Calu3 (cell line): ENCODE results near the gene RBM15B. TPM values are rescaled to one million over a fixed set of nuclear protein-coding genes. Genes with fewer than 3 reads are reported as not detected.
A peak's percentile ranks its signal among the peaks of the same experiment; 100 is the strongest.
"Not testable (repeated sequence)": the region's sequence is repeated elsewhere in the genome, so short reads cannot be mapped to it uniquely, and the experiment has no call there.

Experiments
- BruUV-seq: library from RNA; stranded (reverse); fragments of 400-500 nt; replicated peaks from 2 replicates; lab custom pipeline; 2021; lab: Mats Ljungman, UMichigan
- CTCF ChIA-PET: fragments of 300-600 bp; sonication (Branson Sonifier 250); formaldehyde crosslinking; loops from one replicate; lab custom pipeline; 2022; ENCODE audit warnings: antibody characterized with exemption; lab: Charles Lee
- DNase-seq: peaks from one replicate; pipeline ENCODE4 v3.0.0; 2022
- H3K27ac Mint-ChIP-seq: one replicate; pipeline ENCODE4 v1.8.0; 2022; ENCODE audit warnings: mixed read lengths; ENCODE audit not compliant: unreplicated experiment
- H3K27me3 Mint-ChIP-seq: one replicate; pipeline ENCODE4 v1.8.0; 2022; ENCODE audit warnings: mixed read lengths; ENCODE audit not compliant: unreplicated experiment
- H3K36me3 Mint-ChIP-seq: one replicate; pipeline ENCODE4 v1.8.0; 2022; ENCODE audit warnings: mild to moderate bottlenecking, moderate library complexity, mixed read lengths; ENCODE audit not compliant: insufficient read depth, unreplicated experiment
- H3K4me1 Mint-ChIP-seq: one replicate; pipeline ENCODE4 v1.8.0; 2022; ENCODE audit warnings: mild to moderate bottlenecking, low read depth, mixed read lengths; ENCODE audit not compliant: unreplicated experiment
- H3K4me3 Mint-ChIP-seq: one replicate; pipeline ENCODE4 v1.8.0; 2022; ENCODE audit warnings: mild to moderate bottlenecking, low read depth, moderate library complexity, mixed read lengths; ENCODE audit not compliant: unreplicated experiment
- H3K9me3 Mint-ChIP-seq: one replicate; pipeline ENCODE4 v1.8.0; 2022; ENCODE audit warnings: low read depth, mixed read lengths; ENCODE audit not compliant: unreplicated experiment
- CTCF ChIP-seq: fragments of 200-600 bp; IDR thresholded peaks from one replicate; pipeline ENCODE4 v1.8.0; 2022; ENCODE audit warnings: antibody characterized with exemption; ENCODE audit not compliant: unreplicated experiment
- intact Hi-C: fragments of 100-400 bp; cut with micrococcal nuclease; formaldehyde crosslinking; loops from one replicate; pipeline ENCODE4 v1.10.0; 2022; ENCODE audit not compliant: unreplicated experiment
- total RNA-seq: library from RNA; stranded (reverse); gene quantifications from 2 replicates; pipeline ENCODE4 v1.2.3, GENCODE V29; 2022

Gene RBM15B
- total RNA-seq, 1 experiment from 2014 or later, result 43.8 TPM

DNA sequence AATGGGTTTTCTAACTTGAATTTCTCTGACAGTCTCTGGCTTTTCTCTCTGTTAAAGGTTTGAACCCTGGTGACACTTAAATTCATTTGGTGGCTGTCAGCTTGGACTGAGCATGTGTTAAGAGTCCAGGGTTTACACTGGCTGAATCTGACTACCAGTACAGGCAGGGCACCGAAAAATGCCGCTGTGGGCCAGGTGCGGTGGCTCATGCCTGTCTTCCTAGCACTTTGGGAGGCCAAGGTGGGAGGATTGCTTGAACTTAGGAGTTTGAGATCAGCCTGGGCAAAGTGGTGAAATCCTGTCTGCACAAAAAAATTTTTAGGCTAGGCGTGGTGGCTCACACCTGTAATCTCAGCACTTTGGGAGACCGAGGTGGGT is 4.2 kb upstream of the RBM15B start:
- peak overlapping the region; percentile 99 for H3K27ac Mint-ChIP-seq
- H3K9me3 Mint-ChIP-seq, result no peaks in the 10 kb centered on the region
- H3K4me1 Mint-ChIP-seq, result peaks cover 32% of the 10 kb centered on the region
- intact Hi-C loops, result loop anchor here (5.0 kb wide), 1 partner anchor 770 kb away; the partner anchor contains the start of gene MAPKAPK3
- H3K27me3 Mint-ChIP-seq, result no peaks in the 10 kb centered on the region
- CTCF ChIA-PET, result no interaction called here
- peaks cover 78% of the 10 kb centered on the region for H3K36me3 Mint-ChIP-seq
- peak overlapping the region; percentile 93 for H3K4me3 Mint-ChIP-seq
- DNase-seq, result no peak
- no TSS peak for BruUV-seq
- TF ChIP-seq CTCF, result no peak

GRCh38 chr3:51387281-51387680 is 3.8 kb upstream of the RBM15B start:
- H3K27me3 Mint-ChIP-seq, CTCF ChIA-PET, H3K9me3 Mint-ChIP-seq, DNase-seq, BruUV-seq: not testable (repeated sequence)
- H3K27ac Mint-ChIP-seq, result peak overlapping the region; percentile 77
- peak overlapping the region; percentile 93 for H3K4me3 Mint-ChIP-seq
- peaks cover 32% of the 10 kb centered on the region for H3K4me1 Mint-ChIP-seq
- intact Hi-C loops, result loop anchor here (5.0 kb wide), 1 partner anchor 770 kb away; the partner anchor contains the start of gene MAPKAPK3
- H3K36me3 Mint-ChIP-seq, result peaks cover 82% of the 10 kb centered on the region

- peaks cover 39% of the 10 kb centered on the region for H3K4me1 Mint-ChIP-seq
- H3K4me3 Mint-ChIP-seq, result peak overlapping the region; percentile 93
- no TSS peak for BruUV-seq
- H3K27me3 Mint-ChIP-seq, result no peaks in the 10 kb centered on the region
- CTCF ChIA-PET, result interaction anchor here (0.5 to 1.7 kb wide), 6 partner anchors 8 to 1044 kb away, joined by 3 to 9 read pairs (median 4); no protein-coding TSS in a partner anchor
- H3K27ac Mint-ChIP-seq, result peak overlapping the region; percentile 77
- no peaks in the 10 kb centered on the region for H3K9me3 Mint-ChIP-seq
- TF ChIP-seq CTCF, result peak; percentile 33
- H3K36me3 Mint-ChIP-seq, result peaks cover 94% of the 10 kb centered on the region
- DNase-seq, result peak; percentile 85
- intact Hi-C loops, result loop anchor here (5.0 kb wide), 1 partner anchor 771 kb away; the partner anchor contains the start of gene MAPKAPK3
Measured at GRCh38 chr3:51388286-51389029, 2.6 kb upstream of the RBM15B start.

GRCh38 chr3:51389423-51390183 is 1.5 kb upstream of the RBM15B start:
- Mint-ChIP-seq H3K9me3 (no peaks in the 10 kb centered on the region), H3K27ac (peak overlapping the region; percentile 77), H3K4me1 (peaks cover 39% of the 10 kb centered on the region), H3K27me3 (no peaks in the 10 kb centered on the region), H3K4me3 (peak overlapping the region; percentile 93), H3K36me3 (peaks cover 97% of the 10 kb centered on the region)
- CTCF ChIA-PET, result interaction anchor here (0.6 to 1.7 kb wide), 8 partner anchors 9 to 848 kb away, joined by 3 to 5 read pairs (median 4); no protein-coding TSS in a partner anchor
- no TSS peak for BruUV-seq
- intact Hi-C loops, result loop anchor here (5.0 kb wide), 1 partner anchor 772 kb away; the partner anchor contains the start of gene MAPKAPK3
- TF ChIP-seq CTCF, result peak; percentile 65
- peak; percentile 59 for DNase-seq
